Measurements from ENCODE around the gene TIAM2.
"Not testable (repeated sequence)": the region's sequence is repeated elsewhere in the genome, so short reads cannot be mapped to it uniquely, and the experiment has no call there.

The TIAM2 gene

DNA sequence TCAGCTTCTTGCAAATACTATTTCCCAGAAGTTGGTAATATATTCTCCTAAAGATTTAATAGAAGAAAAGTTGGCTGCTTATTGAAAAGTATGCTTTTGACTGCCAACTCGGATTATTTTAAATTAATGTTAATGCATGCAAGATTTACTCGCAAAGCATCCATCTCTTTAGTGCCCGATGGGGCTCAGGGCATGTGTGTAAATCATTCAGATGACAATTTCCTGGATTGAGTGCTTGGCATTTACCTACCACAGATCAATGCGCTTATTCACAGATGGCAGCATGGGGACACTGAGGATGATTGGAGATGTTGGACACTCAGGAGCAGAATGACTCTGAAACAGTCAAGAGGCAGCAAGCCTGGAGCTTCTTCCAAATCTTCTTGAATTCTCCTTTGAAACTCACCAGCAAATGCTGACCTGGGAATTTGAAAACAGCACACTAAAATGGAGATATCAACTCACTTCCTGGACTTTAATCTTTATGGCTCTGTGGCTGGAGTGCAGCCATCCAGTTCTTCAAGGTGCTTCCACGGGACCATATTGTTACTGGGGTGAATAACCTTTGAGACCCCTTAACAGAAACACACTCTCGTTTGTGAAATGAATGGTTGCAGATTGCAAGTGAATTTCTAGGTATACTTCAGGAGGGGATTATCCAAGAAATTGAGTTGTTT, 34.1 kb upstream of the TIAM2 start:
- H3K9ac ChIP-seq = no peak overlapping the region
- H3K4me2 ChIP-seq = no peak overlapping the region
- H3K27me3 ChIP-seq (ENCODE audit: insufficient read depth, low read depth) = no peaks in the 10 kb centered on the region
- no peaks in the 10 kb centered on the region for H4K20me1 ChIP-seq (ENCODE audit: insufficient read depth)
- no peaks in the 10 kb centered on the region for H3K4me1 ChIP-seq (ENCODE audit: low read depth, poor library complexity, severe bottlenecking)
- no peaks in the 10 kb centered on the region for H3K79me2 ChIP-seq (ENCODE audit: insufficient read depth, low read depth)
- no peak overlapping the region for H3K27ac ChIP-seq
- TF ChIP-seq, protein P1, sequence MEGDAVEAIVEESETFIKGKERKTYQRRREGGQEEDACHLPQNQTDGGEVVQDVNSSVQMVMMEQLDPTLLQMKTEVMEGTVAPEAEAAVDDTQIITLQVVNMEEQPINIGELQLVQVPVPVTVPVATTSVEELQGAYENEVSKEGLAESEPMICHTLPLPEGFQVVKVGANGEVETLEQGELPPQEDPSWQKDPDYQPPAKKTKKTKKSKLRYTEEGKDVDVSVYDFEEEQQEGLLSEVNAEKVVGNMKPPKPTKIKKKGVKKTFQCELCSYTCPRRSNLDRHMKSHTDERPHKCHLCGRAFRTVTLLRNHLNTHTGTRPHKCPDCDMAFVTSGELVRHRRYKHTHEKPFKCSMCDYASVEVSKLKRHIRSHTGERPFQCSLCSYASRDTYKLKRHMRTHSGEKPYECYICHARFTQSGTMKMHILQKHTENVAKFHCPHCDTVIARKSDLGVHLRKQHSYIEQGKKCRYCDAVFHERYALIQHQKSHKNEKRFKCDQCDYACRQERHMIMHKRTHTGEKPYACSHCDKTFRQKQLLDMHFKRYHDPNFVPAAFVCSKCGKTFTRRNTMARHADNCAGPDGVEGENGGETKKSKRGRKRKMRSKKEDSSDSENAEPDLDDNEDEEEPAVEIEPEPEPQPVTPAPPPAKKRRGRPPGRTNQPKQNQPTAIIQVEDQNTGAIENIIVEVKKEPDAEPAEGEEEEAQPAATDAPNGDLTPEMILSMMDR (conservative IDR thresholded peaks at IDR 0.05; ENCODE audit: low read depth, low read length) = no peak
- no peak overlapping the region for H2AFZ ChIP-seq (ENCODE audit: low read depth)
- H3K36me3 ChIP-seq (ENCODE audit: insufficient read depth) = no peaks in the 10 kb centered on the region
- H3K4me3 ChIP-seq (IDR thresholded peaks at IDR 0.05; ENCODE audit: insufficient read depth, low read depth, low read length) = no peak overlapping the region

DNA sequence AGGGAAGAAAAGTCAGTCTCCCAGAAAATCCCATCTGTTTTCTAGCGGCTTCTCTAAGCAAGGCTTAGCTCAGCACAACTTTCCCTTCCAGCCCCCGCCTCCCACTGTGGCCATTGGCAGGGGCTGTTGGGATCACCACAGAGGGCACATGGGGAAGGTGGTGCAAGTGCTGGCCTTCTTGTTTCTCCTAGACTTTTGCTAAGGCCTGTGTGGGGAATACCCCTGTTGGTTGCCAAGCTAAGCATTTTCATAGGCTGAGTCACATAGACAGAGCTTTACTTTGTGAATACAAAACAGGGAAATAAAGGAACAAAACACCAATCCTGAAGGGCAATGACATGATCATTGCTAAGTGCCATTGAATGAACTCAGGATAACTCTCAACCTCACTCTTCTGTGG, 32.4 kb upstream of the TIAM2 start:
- Histone ChIP-seq H3K36me3 (ENCODE audit: insufficient read depth) (no peaks in the 10 kb centered on the region), H2AFZ (ENCODE audit: low read depth) (no peak overlapping the region), H3K27me3 (ENCODE audit: insufficient read depth, low read depth) (no peaks in the 10 kb centered on the region), H3K9ac (no peak overlapping the region), H4K20me1 (ENCODE audit: insufficient read depth) (no peaks in the 10 kb centered on the region), H3K4me1 (ENCODE audit: low read depth, poor library complexity, severe bottlenecking) (no peaks in the 10 kb centered on the region), H3K27ac (no peak overlapping the region), H3K4me3 (IDR thresholded peaks at IDR 0.05; ENCODE audit: insufficient read depth, low read depth, low read length) (no peak overlapping the region), H3K79me2 (ENCODE audit: insufficient read depth, low read depth) (no peaks in the 10 kb centered on the region), H3K4me2 (no peak overlapping the region)
- TF ChIP-seq, protein P1 (conservative IDR thresholded peaks at IDR 0.05; ENCODE audit: low read depth, low read length) = no peak

DNA sequence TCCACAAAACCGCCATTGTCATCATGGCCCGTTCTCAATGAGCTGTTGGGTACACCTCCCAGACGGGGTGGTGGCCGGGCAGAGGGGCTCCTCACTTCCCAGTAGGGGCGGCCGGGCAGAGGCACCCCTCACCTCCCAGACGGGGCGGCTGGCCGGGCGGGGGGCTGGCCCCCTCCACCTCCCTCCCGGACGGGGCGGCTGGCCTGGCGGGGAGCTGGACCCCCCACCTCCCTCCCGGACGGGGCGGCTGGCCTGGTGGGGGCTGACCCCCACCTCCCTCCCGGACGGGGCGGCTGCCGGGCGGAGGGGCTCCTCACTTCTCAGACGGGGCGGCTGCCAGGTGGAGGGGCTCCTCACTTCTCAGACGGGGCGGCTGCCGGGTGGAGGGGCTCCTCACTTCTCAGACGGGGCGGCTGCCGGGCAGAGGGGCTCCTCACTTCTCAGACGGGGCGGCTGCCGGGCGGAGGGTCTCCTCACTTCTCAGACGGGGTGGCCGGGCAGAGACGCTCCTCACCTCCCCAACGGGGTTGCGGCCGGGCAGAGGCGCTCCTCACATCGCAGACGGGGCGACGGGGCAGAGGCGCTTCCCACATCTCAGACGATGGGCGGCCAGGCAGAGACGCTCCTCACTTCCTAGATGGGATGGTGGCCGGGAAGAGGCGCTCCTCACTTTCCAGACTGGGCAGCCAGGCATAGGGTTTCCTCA, 28.9 kb upstream of the TIAM2 start:
- not testable (repeated sequence) for H3K79me2 ChIP-seq (ENCODE audit: insufficient read depth, low read depth); H3K4me3 ChIP-seq (IDR thresholded peaks at IDR 0.05; ENCODE audit: insufficient read depth, low read depth, low read length); H3K4me1 ChIP-seq (ENCODE audit: low read depth, poor library complexity, severe bottlenecking)

DNA sequence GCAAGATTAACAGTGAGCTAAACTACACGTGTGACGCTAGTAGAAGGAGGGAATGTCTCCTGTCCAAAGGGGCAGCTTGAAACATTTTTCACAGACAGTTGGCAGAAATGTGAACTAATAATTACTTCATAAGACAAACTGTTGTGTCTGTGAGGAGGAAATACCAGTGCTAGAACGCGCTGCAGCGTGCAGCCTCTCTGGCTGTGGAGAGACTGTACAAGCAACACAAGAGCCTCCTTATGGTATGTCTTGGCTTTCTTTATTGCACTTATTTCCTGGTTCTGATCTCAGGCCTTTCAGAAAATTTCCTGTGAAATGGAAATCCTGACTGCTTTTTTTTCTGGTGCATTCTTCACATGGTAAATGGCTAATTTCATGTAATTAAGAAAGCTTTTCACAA, 25.3 kb upstream of the TIAM2 start:
- H3K4me3 ChIP-seq (IDR thresholded peaks at IDR 0.05; ENCODE audit: insufficient read depth, low read depth, low read length) = no peak overlapping the region
- no peaks in the 10 kb centered on the region for H3K4me1 ChIP-seq (ENCODE audit: low read depth, poor library complexity, severe bottlenecking)
- no peaks in the 10 kb centered on the region for H3K27me3 ChIP-seq (ENCODE audit: insufficient read depth, low read depth)
- H3K79me2 ChIP-seq (ENCODE audit: insufficient read depth, low read depth) = no peaks in the 10 kb centered on the region
- no peak overlapping the region for H3K4me2 ChIP-seq
- no peak overlapping the region for H2AFZ ChIP-seq (ENCODE audit: low read depth)
- H4K20me1 ChIP-seq (ENCODE audit: insufficient read depth) = no peaks in the 10 kb centered on the region
- H3K36me3 ChIP-seq (ENCODE audit: insufficient read depth) = no peaks in the 10 kb centered on the region
- no peak overlapping the region for H3K27ac ChIP-seq
- TF ChIP-seq, protein P1 (conservative IDR thresholded peaks at IDR 0.05; ENCODE audit: low read depth, low read length) = no peak
- H3K9ac ChIP-seq = no peak overlapping the region

More for the DNA sequence above, 28.9 kb upstream of the TIAM2 start:
- H2AFZ ChIP-seq (ENCODE audit: low read depth); H3K27ac ChIP-seq; H3K9ac ChIP-seq; H3K4me2 ChIP-seq; H4K20me1 ChIP-seq (ENCODE audit: insufficient read depth); H3K27me3 ChIP-seq (ENCODE audit: insufficient read depth, low read depth); H3K36me3 ChIP-seq (ENCODE audit: insufficient read depth): not testable (repeated sequence)
